Keratinocyte (primary cell): ENCODE data around the gene GPC5. TPM values are rescaled to one million over a fixed set of nuclear protein-coding genes. Genes with fewer than 3 reads are reported as not detected.

Source experiments
- DNase-seq: peaks from one replicate; pipeline ENCODE4 v3.0.0-alpha.2; 2011; ENCODE audit warnings: low read depth, missing footprints, low spot score
- FAIRE-seq: peaks from 2 replicates; lab custom pipeline; 2011; peaks lifted over from hg19 to GRCh38; lab: Jason Lieb, UNC
- H2AFZ ChIP-seq: 2 replicates; pipeline ENCODE4 v1.6.0; 2012; ENCODE audit warnings: low read length, control low read depth, inconsistent platforms; ENCODE audit not compliant: control insufficient read depth
- H3K27ac ChIP-seq: 2 replicates; pipeline ENCODE4 v1.5.1; 2011; ENCODE audit warnings: low read length; ENCODE audit not compliant: control insufficient read depth, insufficient read depth
- H3K27me3 ChIP-seq: 3 replicates; pipeline ENCODE4 v1.6.0; 2011; ENCODE audit warnings: low read length; ENCODE audit not compliant: control insufficient read depth, insufficient read depth; ENCODE audit errors: extremely low read depth
- H3K36me3 ChIP-seq, 2 experiments: 2 replicates in 1 of 2; 3 replicates in 1 of 2; pipeline ENCODE4 v1.5.1; 2011; ENCODE audit warnings: low read length in 2 of 2, mild to moderate bottlenecking in 1 of 2; ENCODE audit not compliant: control insufficient read depth in 2 of 2, insufficient read depth in 2 of 2; ENCODE audit errors: extremely low read depth in 1 of 2
- H3K4me1 ChIP-seq: 3 replicates; pipeline ENCODE4 v1.5.1; 2011; ENCODE audit warnings: low read length; ENCODE audit not compliant: control insufficient read depth, insufficient read depth; ENCODE audit errors: extremely low read depth
- H3K4me2 ChIP-seq: 3 replicates; pipeline ENCODE4 v1.6.0; 2011; ENCODE audit warnings: low read depth, low read length; ENCODE audit not compliant: control insufficient read depth, insufficient read depth; ENCODE audit errors: extremely low read depth
- H3K4me3 ChIP-seq, 3 experiments: fragments of 200-600 bp in 1 of 3; sonication (generic) in 1 of 3; 2 replicates in 2 of 3; 3 replicates in 1 of 3; pipeline ENCODE4 v1.5.1; 2011 to 2016; ENCODE audit warnings: low read length in 3 of 3, mild to moderate bottlenecking in 3 of 3, control low read depth in 2 of 3, inconsistent platforms in 1 of 3, low read depth in 1 of 3, mixed read lengths in 1 of 3, mixed run types in 1 of 3, moderate library complexity in 1 of 3; ENCODE audit not compliant: control insufficient read depth in 2 of 3, insufficient read depth in 2 of 3; ENCODE audit errors: extremely low read depth in 1 of 3
- H3K79me2 ChIP-seq: 2 replicates; pipeline ENCODE4 v1.6.0; 2012; ENCODE audit warnings: low read length; ENCODE audit not compliant: control insufficient read depth, insufficient read depth
- H3K9ac ChIP-seq: 3 replicates; pipeline ENCODE4 v1.6.0; 2011; ENCODE audit warnings: low read length; ENCODE audit not compliant: control insufficient read depth, insufficient read depth; ENCODE audit errors: extremely low read depth
- H3K9me1 ChIP-seq: 3 replicates; pipeline ENCODE4 v1.6.0; 2011; ENCODE audit warnings: low read length; ENCODE audit not compliant: control insufficient read depth, insufficient read depth; ENCODE audit errors: extremely low read depth
- H3K9me3 ChIP-seq: 2 replicates; pipeline ENCODE4 v1.5.1; 2012; ENCODE audit warnings: low read depth, low read length; ENCODE audit not compliant: control insufficient read depth
- H4K20me1 ChIP-seq: 3 replicates; pipeline ENCODE4 v1.6.0; 2011; ENCODE audit warnings: low read length; ENCODE audit not compliant: control insufficient read depth, insufficient read depth; ENCODE audit errors: extremely low read depth
- CTCF ChIP-seq, 3 experiments: IDR thresholded peaks in 1 of 3; conservative IDR thresholded peaks in 1 of 3; optimal IDR thresholded peaks in 1 of 3; 2 replicates in 2 of 3; 3 replicates in 1 of 3; pipeline versions ENCODE3 to v1.5.1; 2011; ENCODE audit warnings: low read length in 3 of 3, mild to moderate bottlenecking in 3 of 3, moderate library complexity in 2 of 3, control low read depth in 1 of 3, inconsistent platforms in 1 of 3; ENCODE audit not compliant: insufficient read depth in 2 of 3; ENCODE audit errors: extremely low read depth in 1 of 3
- EZH2 ChIP-seq: IDR thresholded peaks from one replicate; pipeline ENCODE4 v1.6.1; 2012; ENCODE audit warnings: inconsistent platforms, mild to moderate bottlenecking, low read length, moderate library complexity
- dilution Hi-C: fragments of 300-500 bp; cut with MboI; formaldehyde crosslinking; loops from one replicate; pipeline ENCODE4 v1.7.0; 2020; ENCODE audit warnings: low sequenced_read_pairs; ENCODE audit not compliant: extremely low pct_ligation_motif_present
- polyA plus RNA-seq, 5 experiments: library from polyadenylated mRNA; depleted of rRNA in 3 of 5; stranded (reverse) in 3 of 5; stranded (forward) in 1 of 5; unstranded in 1 of 5; fragments of >200 nt; gene quantifications; 1 replicate in 1 of 5; 2 replicates in 3 of 5; 3 replicates in 1 of 5; pipeline versions ENCODE4 v1.2.1 to v1.2.3, GENCODE V29; 2011 to 2012; ENCODE audit warnings: missing spikeins in 2 of 5, low read depth in 1 of 5, low replicate concordance in 1 of 5

The GPC5 gene
- polyA plus RNA-seq, 1 donor (not counting 4 experiments of a cell fraction or from before 2014, with no cell fraction given) = 0.10 TPM

GRCh38 chr13:91648012-91648411 is 249.6 kb downstream of the GPC5 start:
- H3K27ac ChIP-seq = no peak overlapping the region
- H3K4me3 ChIP-seq = no peak overlapping the region
- no peaks in the 10 kb centered on the region for H3K79me2 ChIP-seq
- H2AFZ ChIP-seq = no peak overlapping the region
- no peaks in the 10 kb centered on the region for H3K9me3 ChIP-seq
- DNase-seq (no peak), FAIRE-seq (no peak)
- H3K9ac ChIP-seq = no peak overlapping the region
- TF ChIP-seq CTCF (optimal IDR thresholded peaks at IDR 0.05 in 1 of 3, IDR thresholded peaks at IDR 0.05 in 1 of 3, conservative IDR thresholded peaks at IDR 0.05 in 1 of 3; ENCODE audit: extremely low read depth in 1 of 3, insufficient read depth in 2 of 3, low read length in 3 of 3) (no peak), EZH2 (no peak)
- no peak overlapping the region for H3K4me2 ChIP-seq
- H3K9me1 ChIP-seq = no peaks in the 10 kb centered on the region
- H4K20me1 ChIP-seq = no peaks in the 10 kb centered on the region
- dilution Hi-C loops = no loop called here
- no peaks in the 10 kb centered on the region for H3K36me3 ChIP-seq
- H3K27me3 ChIP-seq = no peaks in the 10 kb centered on the region
- no peaks in the 10 kb centered on the region for H3K4me1 ChIP-seq

GRCh38 chr13:91649456-91649855 is 251.0 kb downstream of the GPC5 start:
- Histone ChIP-seq H3K4me1 (no peaks in the 10 kb centered on the region), H4K20me1 (no peaks in the 10 kb centered on the region), H3K79me2 (no peaks in the 10 kb centered on the region), H3K9me3 (no peaks in the 10 kb centered on the region), H3K27me3 (no peaks in the 10 kb centered on the region), H3K9ac (no peak overlapping the region), H3K36me3 (no peaks in the 10 kb centered on the region), H3K4me3 (no peak overlapping the region), H3K9me1 (no peaks in the 10 kb centered on the region), H2AFZ (no peak overlapping the region), H3K4me2 (no peak overlapping the region), H3K27ac (no peak overlapping the region)
- FAIRE-seq (no peak), DNase-seq (no peak)
- dilution Hi-C loops = no loop called here
- no peak for TF ChIP-seq CTCF (optimal IDR thresholded peaks at IDR 0.05 in 1 of 3, IDR thresholded peaks at IDR 0.05 in 1 of 3, conservative IDR thresholded peaks at IDR 0.05 in 1 of 3; ENCODE audit: extremely low read depth in 1 of 3, insufficient read depth in 2 of 3, low read length in 3 of 3)
- TF ChIP-seq EZH2 = no peak
